G401 (cell line): ENCODE results near the gene PRKAB2. TPM values are rescaled to one million over a fixed set of nuclear protein-coding genes. Genes with fewer than 3 reads are reported as not detected.
"Not testable (repeated sequence)": the region's sequence is repeated elsewhere in the genome, so short reads cannot be mapped to it uniquely, and the experiment has no call there.

Experiments used
- DNase-seq: peaks from one replicate; pipeline ENCODE4 v3.0.0-alpha.2; 2015; ENCODE audit warnings: low spot score
- in situ Hi-C: cut with HindIII; loops from 2 replicates; pipeline ENCODE4 v1.10.0; 2016; ENCODE audit warnings: low sequenced_read_pairs, mixed read lengths
- total RNA-seq: library from RNA; depleted of rRNA; stranded (reverse); fragments of >200 nt; shearing (Covaris generic); gene quantifications from 2 replicates; pipeline ENCODE4 v1.2.3, GENCODE V29; 2014; rRNA removed

The PRKAB2 gene
- total RNA-seq, 1 experiment from 2014 or later: 12.5 TPM

DNA sequence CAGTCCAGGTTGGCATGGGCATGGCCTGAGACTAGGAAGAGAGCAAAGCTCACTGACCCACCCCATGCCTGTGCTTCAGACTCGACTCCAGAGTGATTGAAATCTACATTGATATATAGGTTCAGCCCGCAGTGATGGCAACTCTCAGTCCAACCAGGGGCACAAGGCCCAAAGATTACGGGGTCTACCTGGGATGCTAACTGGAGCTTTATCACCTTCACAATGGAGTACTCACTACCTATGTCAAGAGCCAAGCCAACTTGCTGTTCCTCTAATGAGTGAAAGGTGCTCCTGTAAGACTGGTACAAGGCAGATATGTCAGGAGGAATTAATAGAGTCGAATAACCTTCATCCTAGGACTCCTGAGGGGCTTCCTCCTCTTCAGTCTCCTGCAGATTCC lies 57.2 kb downstream of the PRKAB2 start:
- DNase-seq, in situ Hi-C loops: not testable (repeated sequence)

DNA sequence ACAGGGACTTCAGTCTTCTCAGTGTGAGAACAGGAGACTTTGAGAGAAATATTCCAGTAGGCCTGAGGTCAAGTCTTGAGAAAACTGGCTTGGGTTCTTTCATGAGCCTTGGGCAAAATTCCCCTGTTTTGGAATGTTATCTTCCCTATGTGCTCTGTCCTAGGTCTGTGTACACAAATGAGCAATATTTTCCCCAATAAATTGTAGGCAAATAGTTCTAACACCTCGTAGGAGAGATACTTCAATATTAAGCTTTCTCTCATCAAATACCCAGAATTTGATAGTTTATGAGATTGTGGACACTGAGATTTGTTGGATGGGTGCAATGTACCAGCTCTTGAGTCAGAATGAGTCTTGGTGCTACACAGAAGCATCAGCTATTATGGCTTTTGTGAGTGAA lies 57.9 kb downstream of the PRKAB2 start:
- DNase-seq, in situ Hi-C loops: not testable (repeated sequence)

DNA sequence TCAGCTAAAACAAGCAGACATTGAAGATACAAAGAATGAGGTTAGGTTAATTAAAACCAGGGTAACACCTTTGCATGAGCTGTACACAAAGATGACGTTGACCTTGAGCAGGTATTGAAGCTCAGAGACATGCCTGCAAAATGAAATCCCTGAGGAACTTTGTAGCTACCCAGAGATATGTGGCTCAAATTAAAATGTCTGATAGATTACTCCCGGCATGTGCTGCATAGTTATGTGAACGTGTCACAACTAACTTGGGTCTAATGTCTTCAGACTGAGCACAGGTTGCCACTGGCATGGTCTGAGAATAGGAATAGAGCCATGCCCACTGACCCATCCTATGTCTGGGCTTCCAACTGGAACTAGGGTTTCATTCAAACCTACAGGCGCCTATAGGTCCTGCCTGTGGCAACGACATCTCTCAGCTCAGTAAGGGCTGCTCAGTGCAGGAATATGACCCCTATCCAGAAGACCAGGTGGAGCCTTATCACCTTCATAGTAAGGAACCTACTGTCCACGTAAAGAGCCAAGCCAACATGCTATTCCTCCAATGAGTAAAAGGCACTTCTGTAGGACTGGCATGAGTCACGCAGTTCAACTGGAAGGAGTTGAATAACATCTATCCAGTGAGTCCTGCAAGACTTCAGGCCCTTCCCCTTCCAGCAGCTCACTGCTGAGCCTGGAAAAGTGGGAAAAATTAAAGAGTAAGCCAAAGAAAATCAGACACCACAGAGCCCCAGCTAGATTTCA lies 60.7 kb downstream of the PRKAB2 start:
- no peak for DNase-seq
- in situ Hi-C loops: no loop called here

DNA sequence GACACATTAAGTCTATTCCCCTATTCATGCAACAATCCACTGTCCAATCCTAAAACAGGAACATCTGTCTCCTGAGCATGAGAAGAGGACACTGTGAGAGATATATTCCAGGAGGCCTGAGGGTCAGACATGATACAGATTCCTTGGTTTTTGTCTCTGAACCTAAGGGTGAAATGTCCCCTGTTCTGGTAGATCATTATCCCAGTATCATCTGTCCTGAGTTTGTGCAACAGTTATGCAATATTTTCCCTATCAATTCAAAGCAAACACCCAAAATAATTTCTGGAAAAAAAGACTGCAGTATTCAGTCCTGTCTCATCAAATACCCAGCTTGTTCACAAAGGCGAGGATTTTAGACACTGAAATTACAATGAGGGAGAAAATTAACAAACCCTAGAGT lies 61.4 kb downstream of the PRKAB2 start:
- DNase-seq: no peak
- in situ Hi-C loops: no loop called here

DNA sequence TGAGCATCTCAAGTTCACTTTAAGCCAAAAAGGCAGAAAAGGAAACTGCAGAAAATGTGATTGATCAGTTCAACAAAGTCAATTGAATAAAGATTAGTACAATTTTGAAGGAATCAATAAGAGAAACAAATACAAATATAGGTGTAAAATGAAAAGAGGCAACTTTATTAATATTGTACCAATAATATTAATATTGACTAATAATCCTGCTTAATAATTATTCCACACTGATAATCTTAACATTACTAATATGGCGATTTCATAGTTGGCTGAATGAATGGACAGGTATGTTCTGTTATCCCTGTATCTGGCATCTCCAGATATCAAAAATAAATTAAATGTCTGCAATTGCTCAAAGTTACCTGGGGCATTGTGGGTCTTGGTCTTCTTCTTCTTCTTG lies 61.8 kb downstream of the PRKAB2 start:
- no peak for DNase-seq
- in situ Hi-C loops: no loop called here

DNA sequence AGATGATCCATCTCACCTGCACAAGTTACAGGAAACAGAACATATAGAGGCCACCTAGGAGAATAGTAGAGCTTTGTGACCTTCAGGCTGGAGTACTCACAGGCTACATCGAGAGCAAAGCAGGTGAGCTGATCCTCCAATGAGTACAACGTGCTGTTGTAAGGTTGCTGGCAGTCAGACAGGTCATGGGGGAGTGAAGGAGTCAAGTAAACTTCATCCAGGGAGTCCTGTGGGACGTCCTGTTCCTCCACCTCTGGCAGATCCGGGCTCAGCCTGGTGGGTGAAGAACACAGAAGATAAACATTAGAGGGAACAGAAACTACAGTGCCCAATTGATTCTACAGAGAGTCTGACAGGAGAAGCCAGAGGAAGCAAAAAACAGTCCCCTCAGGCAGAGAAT lies 62.5 kb downstream of the PRKAB2 start:
- in situ Hi-C loops: no loop called here
- DNase-seq: no peak

DNA sequence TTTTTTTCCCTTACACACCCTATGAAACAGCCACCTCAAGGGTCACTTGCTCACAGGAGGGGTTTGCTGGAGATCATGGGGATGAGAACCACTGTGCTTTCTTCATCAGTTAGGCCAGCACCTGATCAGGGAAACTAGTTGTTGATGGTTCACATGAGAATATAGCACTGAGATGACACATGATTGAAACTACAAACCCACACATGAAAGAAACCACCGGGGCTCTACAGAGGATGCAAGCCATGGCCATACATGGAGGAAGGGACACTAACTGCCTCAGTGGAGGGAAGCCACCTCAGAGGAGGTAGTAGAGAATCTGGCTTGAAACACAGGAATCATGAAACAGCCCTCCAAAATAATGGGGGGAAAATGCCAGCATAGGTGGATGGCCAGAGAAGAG lies 63.2 kb downstream of the PRKAB2 start:
- in situ Hi-C loops: no loop called here
- DNase-seq: no peak

DNA sequence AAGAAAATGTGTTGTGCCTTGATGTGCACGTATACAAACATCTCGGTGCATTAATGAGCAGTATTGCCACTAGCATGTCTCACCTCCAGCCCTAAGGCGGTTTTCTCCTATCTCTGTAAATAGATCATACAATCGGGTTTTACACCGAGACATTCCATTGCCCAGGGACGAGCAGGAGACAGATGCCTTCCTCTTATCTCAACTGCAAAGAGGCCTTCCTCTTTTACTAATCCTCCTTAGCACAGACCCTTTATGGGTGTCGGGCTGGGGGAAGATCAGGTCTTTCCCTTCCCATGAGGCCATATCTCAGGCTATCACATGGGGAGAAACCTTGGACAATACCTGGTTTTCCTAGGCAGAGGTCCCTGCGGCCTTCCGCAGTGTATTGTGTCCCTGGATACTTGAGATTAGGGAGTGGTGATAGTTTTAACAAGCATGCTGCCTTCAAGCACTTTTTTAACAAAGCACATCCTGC lies 65.8 kb downstream of the PRKAB2 start:
- DNase-seq, in situ Hi-C loops: not testable (repeated sequence)

DNA sequence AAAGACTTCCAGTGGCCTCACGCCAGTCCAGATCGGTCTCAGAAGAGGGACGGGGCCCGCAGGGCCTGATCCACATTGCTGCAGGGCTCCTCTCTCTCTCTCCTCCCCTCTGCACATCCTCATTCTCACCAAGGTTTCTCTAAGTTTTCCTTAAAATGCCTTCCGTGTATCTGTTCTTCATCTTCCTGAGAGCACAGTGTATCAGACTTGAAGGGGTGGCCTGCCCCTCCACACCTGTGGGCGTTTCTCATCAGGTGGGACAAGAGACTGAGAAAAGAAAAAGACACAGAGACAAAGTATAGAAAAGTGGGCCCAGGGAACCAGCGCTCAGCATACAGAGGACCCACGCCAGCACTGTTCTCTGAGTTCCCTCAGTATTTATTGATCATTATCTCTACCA lies 66.4 kb downstream of the PRKAB2 start:
- in situ Hi-C loops: no loop called here
- DNase-seq: no peak

Other genes starting within 250 kb of the PRKAB2 start
- gene NBPF12, start 234.1 kb downstream of the PRKAB2 start, total RNA-seq: 1.9 and 2.5 TPM in 2 replicates
- gene FMO5, start 52.9 kb upstream of the PRKAB2 start, total RNA-seq: 0.24 and 1.2 TPM in 2 replicates
- 64.8 and 76.5 TPM in 2 replicates for gene CHD1L, start 70.2 kb upstream of the PRKAB2 start, total RNA-seq